GM18858 (cell line): Measurements from ENCODE around the gene JAGN1.
A peak's percentile ranks its signal among the peaks of the same experiment; 100 is the strongest.
"Not testable (repeated sequence)": the region's sequence is repeated elsewhere in the genome, so short reads cannot be mapped to it uniquely, and the experiment has no call there.

Experiments
- ATAC-seq: cut with Tn5 transposase; IDR thresholded peaks from one replicate; pipeline ENCODE4 v1.9.1; 2021; ENCODE audit not compliant: unreplicated experiment

JAGN1 gene

GRCh38 chr3:9916734-9917680 lies 26.6 kb downstream of the JAGN1 start, which contains the start of gene IL17RC:
Gene IL17RC, plus strand, starts transcription at chr3:9917098. Its CDS starts 218 bp downstream, at chr3:9917316.
- no peak for ATAC-seq

GRCh38 chr3:9917820-9918219 lies 27.4 kb downstream of the JAGN1 start:
- no peak for ATAC-seq

DNA sequence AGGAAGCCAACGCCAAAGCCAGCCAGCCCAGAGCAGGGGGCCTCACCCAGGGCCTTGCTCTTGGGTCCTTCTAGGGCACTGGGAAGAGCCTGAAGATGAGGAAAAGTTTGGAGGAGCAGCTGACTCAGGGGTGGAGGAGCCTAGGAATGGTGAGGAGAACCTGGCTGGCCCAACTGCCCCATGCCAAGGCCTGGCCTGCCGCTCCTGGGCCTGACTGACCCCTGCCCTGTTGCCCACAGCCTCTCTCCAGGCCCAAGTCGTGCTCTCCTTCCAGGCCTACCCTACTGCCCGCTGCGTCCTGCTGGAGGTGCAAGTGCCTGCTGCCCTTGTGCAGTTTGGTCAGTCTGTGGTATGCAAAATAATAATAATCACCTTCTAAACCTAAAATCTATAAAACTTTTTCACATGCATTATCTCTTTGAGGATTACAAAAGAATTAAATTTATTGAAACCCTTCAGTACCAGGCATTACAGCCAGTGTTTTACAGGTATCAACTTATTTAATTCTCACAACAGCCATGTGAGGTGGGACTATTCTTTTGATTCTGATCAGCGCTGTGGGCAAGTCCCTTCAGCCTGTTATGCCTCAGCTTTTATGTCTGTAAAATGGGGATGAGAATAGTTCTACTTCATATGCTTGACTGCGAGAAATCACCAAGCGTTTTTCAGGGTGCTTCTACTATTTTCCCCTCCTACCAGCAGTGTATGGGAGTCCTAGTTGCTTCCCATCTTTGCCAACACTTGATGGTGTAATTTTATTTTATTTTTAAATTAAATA lies 28.0 kb downstream of the JAGN1 start:
- ATAC-seq, result no peak

DNA sequence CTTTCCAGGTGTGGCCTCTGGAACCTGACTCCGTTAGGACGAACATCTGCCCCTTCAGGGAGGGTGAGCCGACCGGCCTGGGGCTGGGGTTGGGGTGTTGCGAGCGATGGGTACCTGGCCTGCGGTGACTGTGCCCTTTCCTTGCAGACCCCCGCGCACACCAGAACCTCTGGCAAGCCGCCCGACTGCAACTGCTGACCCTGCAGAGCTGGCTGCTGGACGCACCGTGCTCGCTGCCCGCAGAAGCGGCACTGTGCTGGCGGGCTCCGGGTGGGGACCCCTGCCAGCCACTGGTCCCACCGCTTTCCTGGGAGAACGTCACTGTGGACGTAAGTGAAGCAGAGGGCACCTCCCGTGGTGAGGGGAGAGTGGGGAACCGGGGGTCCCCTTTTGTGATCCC lies 37.7 kb downstream of the JAGN1 start:
- no peak for ATAC-seq

- ATAC-seq, result no peak
Observed at GRCh38 chr3:9930804-9931418, 40.5 kb downstream of the JAGN1 start.

DNA sequence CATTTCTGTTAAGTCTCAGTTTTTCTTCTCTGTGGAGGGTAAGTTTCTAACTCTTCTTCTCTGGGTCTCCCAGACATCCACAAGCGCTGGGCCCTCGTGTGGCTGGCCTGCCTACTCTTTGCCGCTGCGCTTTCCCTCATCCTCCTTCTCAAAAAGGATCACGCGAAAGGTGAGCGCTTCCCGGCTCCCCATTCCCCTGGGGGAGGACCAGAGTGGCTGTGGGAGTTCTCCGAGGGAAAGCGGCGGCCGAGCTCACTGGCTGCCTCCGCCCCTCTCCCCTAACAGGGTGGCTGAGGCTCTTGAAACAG lies 42.1 kb downstream of the JAGN1 start:
- no peak for ATAC-seq

- ATAC-seq, result peak; percentile 56
Observed at GRCh38 chr3:9932843-9933560, 42.6 kb downstream of the JAGN1 start.

- peak; percentile 80 for ATAC-seq
Observed at GRCh38 chr3:9933561-9934234, 43.3 kb downstream of the JAGN1 start, which contains the start of gene CRELD1. Gene CRELD1, plus strand, starts transcription at chr3:9933834. Its CDS starts 605 bp downstream, at chr3:9934439.

GRCh38 chr3:9934235-9934621 lies 43.8 kb downstream of the JAGN1 start:
- ATAC-seq, result no peak

DNA sequence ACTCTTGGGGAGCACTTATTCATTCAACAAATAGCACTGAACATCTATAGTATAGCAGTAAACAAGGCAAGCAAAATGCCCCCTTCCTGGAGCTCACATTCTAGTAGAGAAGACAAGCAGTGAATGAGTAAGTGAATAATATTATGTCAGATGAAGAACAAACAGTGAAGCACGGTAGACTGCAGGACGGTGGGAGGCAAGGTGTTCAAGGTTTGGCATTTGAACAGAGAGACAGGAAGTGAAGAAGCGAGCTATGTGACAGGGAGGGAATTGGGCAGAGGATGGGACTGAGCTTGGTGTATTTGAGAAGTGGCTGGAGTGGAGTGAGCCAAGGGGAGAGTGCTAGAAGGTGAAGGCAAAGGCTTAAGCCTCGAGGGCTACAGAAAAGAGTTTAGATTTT lies 44.6 kb downstream of the JAGN1 start:
- no peak for ATAC-seq

DNA sequence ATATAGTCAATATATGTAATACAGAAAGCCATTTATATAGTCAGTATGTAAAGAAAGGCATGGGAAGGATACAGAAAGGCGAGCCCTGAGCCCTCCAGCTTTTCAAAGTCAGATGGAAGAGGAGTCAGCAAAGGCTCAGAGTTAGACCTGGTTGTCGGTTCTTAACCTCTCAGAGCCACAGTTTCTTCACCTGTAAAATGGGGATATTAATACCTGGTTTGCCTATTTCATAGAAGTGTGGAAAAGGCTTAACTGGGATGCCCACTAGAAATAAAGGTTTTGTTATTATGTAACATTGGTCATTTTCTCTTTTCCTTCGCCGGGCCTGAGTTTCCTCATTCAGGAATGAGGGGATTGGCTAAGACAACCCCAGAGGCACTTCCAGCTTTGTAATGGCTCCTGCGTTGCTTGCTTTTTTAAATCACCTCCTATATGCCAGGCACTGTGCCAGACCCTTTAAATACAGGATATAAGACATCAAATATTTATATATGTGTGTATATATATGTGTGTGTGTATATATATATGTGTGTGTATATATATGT lies 45.6 kb downstream of the JAGN1 start:
- no peak for ATAC-seq

- no peak for ATAC-seq
Observed at GRCh38 chr3:9937486-9938238, 47.3 kb downstream of the JAGN1 start.

GRCh38 chr3:9938966-9939365 lies 48.6 kb downstream of the JAGN1 start:
- no peak for ATAC-seq

GRCh38 chr3:9939906-9940305 lies 49.5 kb downstream of the JAGN1 start:
- ATAC-seq, result not testable (repeated sequence)

DNA sequence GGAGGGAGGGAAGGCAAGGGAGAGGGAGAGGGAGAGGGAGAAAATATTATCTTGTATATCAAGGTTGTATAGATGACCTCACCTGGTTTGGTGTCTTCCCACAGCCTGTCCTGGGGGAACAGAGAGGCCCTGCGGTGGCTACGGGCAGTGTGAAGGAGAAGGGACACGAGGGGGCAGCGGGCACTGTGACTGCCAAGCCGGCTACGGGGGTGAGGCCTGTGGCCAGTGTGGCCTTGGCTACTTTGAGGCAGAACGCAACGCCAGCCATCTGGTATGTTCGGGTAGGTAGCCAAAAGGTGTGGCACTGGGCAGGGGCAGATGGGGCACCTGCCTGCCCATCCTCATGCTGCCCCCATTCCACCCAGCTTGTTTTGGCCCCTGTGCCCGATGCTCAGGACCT lies 50.3 kb downstream of the JAGN1 start:
- ATAC-seq, result no peak

GRCh38 chr3:9942164-9942563 lies 51.8 kb downstream of the JAGN1 start:
- no peak for ATAC-seq

DNA sequence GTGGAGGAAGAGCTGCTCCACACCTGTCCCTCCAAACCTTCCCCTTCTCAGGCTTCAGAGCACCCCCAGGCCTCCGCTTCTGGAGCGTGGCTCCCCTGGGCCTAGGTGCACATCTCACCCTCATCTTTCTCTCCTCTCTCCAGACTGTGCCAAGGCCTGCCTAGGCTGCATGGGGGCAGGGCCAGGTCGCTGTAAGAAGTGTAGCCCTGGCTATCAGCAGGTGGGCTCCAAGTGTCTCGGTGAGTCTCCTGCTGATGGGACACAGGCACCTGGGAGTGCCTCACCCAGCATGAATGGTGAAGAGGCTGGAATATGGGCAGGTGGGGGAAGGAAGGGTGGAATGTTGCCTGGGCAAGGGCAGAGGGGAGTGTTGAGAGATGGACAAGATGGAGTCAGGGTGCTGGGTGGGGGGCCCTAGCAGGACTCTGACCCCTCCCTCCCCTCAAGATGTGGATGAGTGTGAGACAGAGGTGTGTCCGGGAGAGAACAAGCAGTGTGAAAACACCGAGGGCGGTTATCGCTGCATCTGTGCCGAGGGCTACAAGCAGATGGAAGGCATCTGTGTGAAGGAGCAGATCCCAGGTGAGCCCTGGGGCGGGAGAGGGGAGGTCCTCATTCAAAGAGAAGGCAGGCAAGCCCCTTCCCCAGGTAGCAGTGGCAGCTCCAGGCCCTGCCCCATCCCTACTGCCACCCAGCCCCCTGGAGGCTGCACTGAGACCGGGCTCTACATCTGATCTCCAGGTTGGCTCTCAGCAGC lies 52.7 kb downstream of the JAGN1 start:
- ATAC-seq, result no peak
